Measurements from ENCODE around the gene TNNI3.

DNA sequence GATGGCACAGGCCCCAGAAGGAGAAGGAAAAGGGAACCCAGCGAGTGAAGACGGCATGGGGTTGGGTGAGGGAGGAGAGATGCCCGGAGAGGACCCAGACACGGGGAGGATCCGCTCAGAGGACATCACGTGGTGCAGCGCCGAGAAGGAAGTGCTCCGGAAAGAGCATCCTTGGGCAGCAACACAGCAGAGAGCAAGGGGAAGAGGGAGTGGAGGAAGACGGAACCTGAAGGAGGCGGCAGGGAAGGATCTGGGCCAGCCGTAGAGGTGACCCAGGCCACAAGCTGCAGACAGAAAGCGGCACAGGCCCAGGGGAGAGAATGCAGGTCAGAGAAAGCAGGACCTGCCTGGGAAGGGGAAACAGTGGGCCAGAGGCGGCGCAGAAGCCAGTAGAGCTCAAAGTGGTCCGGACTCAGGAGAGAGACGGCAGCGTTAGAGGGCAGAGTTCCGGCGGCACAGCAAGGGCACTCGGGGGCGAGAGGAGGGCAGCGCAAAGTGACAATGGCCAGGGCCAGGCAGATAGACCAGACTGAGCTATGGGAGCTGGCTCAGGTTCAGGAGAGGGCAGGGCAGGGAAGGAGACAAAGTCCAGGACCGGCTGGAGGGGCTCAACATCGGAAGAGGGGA lies 41.2 kb downstream of the TNNI3 start:
- TF ChIP-seq, protein P1, sequence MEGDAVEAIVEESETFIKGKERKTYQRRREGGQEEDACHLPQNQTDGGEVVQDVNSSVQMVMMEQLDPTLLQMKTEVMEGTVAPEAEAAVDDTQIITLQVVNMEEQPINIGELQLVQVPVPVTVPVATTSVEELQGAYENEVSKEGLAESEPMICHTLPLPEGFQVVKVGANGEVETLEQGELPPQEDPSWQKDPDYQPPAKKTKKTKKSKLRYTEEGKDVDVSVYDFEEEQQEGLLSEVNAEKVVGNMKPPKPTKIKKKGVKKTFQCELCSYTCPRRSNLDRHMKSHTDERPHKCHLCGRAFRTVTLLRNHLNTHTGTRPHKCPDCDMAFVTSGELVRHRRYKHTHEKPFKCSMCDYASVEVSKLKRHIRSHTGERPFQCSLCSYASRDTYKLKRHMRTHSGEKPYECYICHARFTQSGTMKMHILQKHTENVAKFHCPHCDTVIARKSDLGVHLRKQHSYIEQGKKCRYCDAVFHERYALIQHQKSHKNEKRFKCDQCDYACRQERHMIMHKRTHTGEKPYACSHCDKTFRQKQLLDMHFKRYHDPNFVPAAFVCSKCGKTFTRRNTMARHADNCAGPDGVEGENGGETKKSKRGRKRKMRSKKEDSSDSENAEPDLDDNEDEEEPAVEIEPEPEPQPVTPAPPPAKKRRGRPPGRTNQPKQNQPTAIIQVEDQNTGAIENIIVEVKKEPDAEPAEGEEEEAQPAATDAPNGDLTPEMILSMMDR (conservative IDR thresholded peaks at IDR 0.05), result no peak
- no peak for TF ChIP-seq EZH2 (IDR thresholded peaks at IDR 0.05; ENCODE audit: low read depth)

Data from PC-9 (cell line).